ENCODE results near the gene RALGAPA2.

RALGAPA2 gene

DNA sequence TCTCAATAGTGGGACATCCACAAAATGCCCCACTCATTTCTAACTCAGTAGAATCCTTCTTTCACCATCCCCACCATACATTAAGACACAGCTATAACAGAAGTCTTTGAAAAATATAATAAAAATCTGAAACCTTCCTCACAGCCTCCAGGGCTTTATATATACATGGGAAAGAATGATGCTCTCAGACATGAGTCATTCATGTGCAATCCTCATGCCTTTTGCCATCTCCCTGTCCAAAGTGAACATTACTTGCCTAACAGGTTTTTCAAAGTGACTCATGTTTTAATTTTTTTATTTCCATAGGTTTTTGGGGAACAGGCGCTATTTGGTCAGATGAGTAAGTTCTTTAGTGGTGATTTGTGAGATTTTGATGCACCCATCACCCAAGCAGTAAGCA is 162.7 kb downstream of the RALGAPA2 start:
- H3K4me2 ChIP-seq (ENCODE audit: low read length), result no peak overlapping the region
- H3K27me3 ChIP-seq (ENCODE audit: low read depth, low read length), result no peaks in the 10 kb centered on the region
- peaks cover 9% of the 10 kb centered on the region for H3K4me1 ChIP-seq (ENCODE audit: low read length)
- H3K27ac ChIP-seq (ENCODE audit: low read length), result no peak overlapping the region
- H3K36me3 ChIP-seq (replicated peaks; ENCODE audit: low read depth, low read length), result no peaks in the 10 kb centered on the region
- H3K9me3 ChIP-seq (ENCODE audit: insufficient read depth, low read length), result no peaks in the 10 kb centered on the region
- no peak for TF ChIP-seq EZH2phosphoT487 (IDR thresholded peaks at IDR 0.05; ENCODE audit: low read depth)
- no peak overlapping the region for H3K9ac ChIP-seq (ENCODE audit: low read length)
- no peak overlapping the region for H2AFZ ChIP-seq (ENCODE audit: low read depth, low read length)
- no peaks in the 10 kb centered on the region for H4K20me1 ChIP-seq (ENCODE audit: insufficient read depth, low read length)
- no peaks in the 10 kb centered on the region for H3K79me2 ChIP-seq (ENCODE audit: low read length)
- H3K4me3 ChIP-seq (ENCODE audit: low read length), result no peak overlapping the region

DNA sequence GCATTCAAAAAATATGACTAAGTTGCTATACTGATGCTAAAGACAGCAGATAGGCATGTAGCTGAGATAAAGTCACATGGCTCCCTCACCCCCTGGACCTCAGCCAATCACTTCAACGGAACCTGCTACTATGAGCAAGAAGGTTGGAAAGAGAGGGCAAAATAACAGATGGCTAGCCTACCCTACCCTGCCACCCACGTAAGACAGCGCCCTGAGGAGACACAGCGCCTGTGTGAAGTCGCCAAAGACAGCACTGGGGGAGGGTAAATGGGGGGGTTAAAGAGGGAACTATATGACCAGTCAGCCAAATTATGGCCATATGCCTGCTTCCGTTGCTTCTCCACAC is 163.2 kb downstream of the RALGAPA2 start:
- Histone ChIP-seq H4K20me1 (ENCODE audit: insufficient read depth, low read length) (no peaks in the 10 kb centered on the region), H3K27me3 (ENCODE audit: low read depth, low read length) (no peaks in the 10 kb centered on the region), H3K27ac (ENCODE audit: low read length) (no peak overlapping the region), H3K4me1 (ENCODE audit: low read length) (peaks cover 9% of the 10 kb centered on the region), H3K9ac (ENCODE audit: low read length) (no peak overlapping the region), H3K9me3 (ENCODE audit: insufficient read depth, low read length) (no peaks in the 10 kb centered on the region), H3K4me2 (ENCODE audit: low read length) (no peak overlapping the region), H3K4me3 (ENCODE audit: low read length) (no peak overlapping the region), H3K36me3 (replicated peaks; ENCODE audit: low read depth, low read length) (no peaks in the 10 kb centered on the region), H2AFZ (ENCODE audit: low read depth, low read length) (no peak overlapping the region), H3K79me2 (ENCODE audit: low read length) (no peaks in the 10 kb centered on the region)
- TF ChIP-seq, protein P1, sequence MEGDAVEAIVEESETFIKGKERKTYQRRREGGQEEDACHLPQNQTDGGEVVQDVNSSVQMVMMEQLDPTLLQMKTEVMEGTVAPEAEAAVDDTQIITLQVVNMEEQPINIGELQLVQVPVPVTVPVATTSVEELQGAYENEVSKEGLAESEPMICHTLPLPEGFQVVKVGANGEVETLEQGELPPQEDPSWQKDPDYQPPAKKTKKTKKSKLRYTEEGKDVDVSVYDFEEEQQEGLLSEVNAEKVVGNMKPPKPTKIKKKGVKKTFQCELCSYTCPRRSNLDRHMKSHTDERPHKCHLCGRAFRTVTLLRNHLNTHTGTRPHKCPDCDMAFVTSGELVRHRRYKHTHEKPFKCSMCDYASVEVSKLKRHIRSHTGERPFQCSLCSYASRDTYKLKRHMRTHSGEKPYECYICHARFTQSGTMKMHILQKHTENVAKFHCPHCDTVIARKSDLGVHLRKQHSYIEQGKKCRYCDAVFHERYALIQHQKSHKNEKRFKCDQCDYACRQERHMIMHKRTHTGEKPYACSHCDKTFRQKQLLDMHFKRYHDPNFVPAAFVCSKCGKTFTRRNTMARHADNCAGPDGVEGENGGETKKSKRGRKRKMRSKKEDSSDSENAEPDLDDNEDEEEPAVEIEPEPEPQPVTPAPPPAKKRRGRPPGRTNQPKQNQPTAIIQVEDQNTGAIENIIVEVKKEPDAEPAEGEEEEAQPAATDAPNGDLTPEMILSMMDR (IDR thresholded peaks at IDR 0.05; ENCODE audit: low read depth, low read length), result no peak
- TF ChIP-seq EZH2phosphoT487 (IDR thresholded peaks at IDR 0.05; ENCODE audit: low read depth), result no peak

DNA sequence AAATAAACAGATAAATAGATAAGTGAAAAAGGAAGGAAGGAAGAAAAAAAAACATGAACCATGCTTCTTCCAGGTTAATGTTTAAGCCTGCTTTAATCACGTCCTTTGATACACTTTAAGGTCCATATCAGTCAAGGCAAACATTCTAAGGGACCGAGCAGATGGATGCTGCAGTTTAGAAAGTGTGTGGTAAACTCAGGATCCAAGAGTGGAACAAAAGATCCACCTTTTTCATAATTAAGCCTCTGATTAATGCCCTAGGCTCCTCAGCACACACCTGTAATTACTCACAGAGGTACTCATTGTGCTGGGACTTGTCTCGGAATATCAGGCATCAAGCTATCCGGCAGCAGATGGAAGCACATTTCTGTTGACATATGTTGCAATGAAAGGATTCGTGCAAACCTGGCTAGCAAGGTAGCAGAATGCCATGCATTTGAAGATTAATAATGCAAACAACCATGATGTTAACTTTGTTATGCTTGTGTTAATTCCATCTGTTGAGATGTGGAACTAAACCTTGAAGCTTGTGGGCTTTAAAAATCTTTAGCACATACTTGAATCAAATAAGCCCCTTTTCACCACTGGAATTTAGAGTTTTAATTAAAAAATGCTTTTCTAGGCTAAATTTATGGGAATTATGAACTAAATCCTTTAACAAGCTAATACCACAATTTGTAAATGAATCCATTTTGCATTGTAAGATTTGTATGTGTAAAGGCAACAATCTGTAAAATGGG is 163.7 kb downstream of the RALGAPA2 start:
- H2AFZ ChIP-seq (ENCODE audit: low read depth, low read length), result no peak overlapping the region
- no peak overlapping the region for H3K4me3 ChIP-seq (ENCODE audit: low read length)
- H3K27ac ChIP-seq (ENCODE audit: low read length), result no peak overlapping the region
- H3K4me2 ChIP-seq (ENCODE audit: low read length), result no peak overlapping the region
- H3K79me2 ChIP-seq (ENCODE audit: low read length), result no peaks in the 10 kb centered on the region
- H3K9ac ChIP-seq (ENCODE audit: low read length), result no peak overlapping the region
- no peaks in the 10 kb centered on the region for H3K36me3 ChIP-seq (replicated peaks; ENCODE audit: low read depth, low read length)
- H3K9me3 ChIP-seq (ENCODE audit: insufficient read depth, low read length), result no peaks in the 10 kb centered on the region
- H3K27me3 ChIP-seq (ENCODE audit: low read depth, low read length), result no peaks in the 10 kb centered on the region
- peaks cover 9% of the 10 kb centered on the region for H3K4me1 ChIP-seq (ENCODE audit: low read length)
- no peaks in the 10 kb centered on the region for H4K20me1 ChIP-seq (ENCODE audit: insufficient read depth, low read length)
- TF ChIP-seq, protein P1 (IDR thresholded peaks at IDR 0.05; ENCODE audit: low read depth, low read length), result no peak
- TF ChIP-seq EZH2phosphoT487 (IDR thresholded peaks at IDR 0.05; ENCODE audit: low read depth), result no peak

DNA sequence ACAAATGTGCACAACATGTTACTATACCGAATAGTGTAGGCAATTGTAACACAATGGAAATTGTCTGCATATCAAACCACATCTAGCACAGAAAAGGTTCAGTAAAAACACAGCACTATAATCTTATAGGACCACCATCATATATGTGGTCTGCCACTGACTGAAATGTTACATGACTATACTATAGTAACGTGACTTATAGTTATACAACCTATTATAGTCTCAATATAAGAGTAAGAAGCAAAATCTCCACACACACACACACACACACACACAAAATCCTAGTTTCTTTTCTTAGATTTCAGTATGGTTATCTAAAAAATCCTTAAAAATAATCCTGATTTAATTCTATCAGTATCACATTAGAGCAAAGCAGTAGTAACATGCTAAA is 164.6 kb downstream of the RALGAPA2 start:
- Histone ChIP-seq H3K9me3 (ENCODE audit: insufficient read depth, low read length) (no peaks in the 10 kb centered on the region), H4K20me1 (ENCODE audit: insufficient read depth, low read length) (no peaks in the 10 kb centered on the region), H3K27me3 (ENCODE audit: low read depth, low read length) (no peaks in the 10 kb centered on the region), H3K4me2 (ENCODE audit: low read length) (no peak overlapping the region), H3K4me1 (ENCODE audit: low read length) (peaks cover 9% of the 10 kb centered on the region), H2AFZ (ENCODE audit: low read depth, low read length) (no peak overlapping the region), H3K36me3 (replicated peaks; ENCODE audit: low read depth, low read length) (no peaks in the 10 kb centered on the region), H3K27ac (ENCODE audit: low read length) (no peak overlapping the region), H3K79me2 (ENCODE audit: low read length) (no peaks in the 10 kb centered on the region), H3K9ac (ENCODE audit: low read length) (no peak overlapping the region), H3K4me3 (ENCODE audit: low read length) (no peak overlapping the region)
- TF ChIP-seq, protein P1 (IDR thresholded peaks at IDR 0.05; ENCODE audit: low read depth, low read length), result no peak
- no peak for TF ChIP-seq EZH2phosphoT487 (IDR thresholded peaks at IDR 0.05; ENCODE audit: low read depth)

Data from OCI-LY3 (cell line).